Mesendoderm (in vitro differentiated cells): Measurements from ENCODE around the gene CATSPER3.

ENCODE experiments used
- DNase-seq: peaks from one replicate; pipeline ENCODE4 v3.0.0; 2013
- H2AK5ac ChIP-seq: 2 replicates; pipeline ENCODE4 v1.6.1; 2013; ENCODE audit warnings: low read length, inconsistent platforms
- H2BK120ac ChIP-seq: 2 replicates; pipeline ENCODE4 v1.6.1; 2013; ENCODE audit warnings: low read depth, mild to moderate bottlenecking, low read length, moderate library complexity, mixed read lengths
- H2BK15ac ChIP-seq: replicated peaks from 2 replicates; pipeline ENCODE4 v1.6.1; 2013; ENCODE audit warnings: low read depth, mild to moderate bottlenecking, moderate library complexity
- H2BK5ac ChIP-seq: 2 replicates; pipeline ENCODE4 v1.6.1; 2013; ENCODE audit warnings: low read length, inconsistent platforms
- H3K18ac ChIP-seq: 2 replicates; pipeline ENCODE4 v1.6.1; 2013; ENCODE audit warnings: mild to moderate bottlenecking, low read length, mixed read lengths
- H3K23ac ChIP-seq: one replicate; pipeline ENCODE4 v1.6.1; 2013; ENCODE audit warnings: low read length
- H3K27ac ChIP-seq: 2 replicates; pipeline ENCODE4 v1.5.1; 2013; ENCODE audit warnings: low read depth, mild to moderate bottlenecking, inconsistent platforms, low read length, moderate library complexity
- H3K27me3 ChIP-seq: 2 replicates; pipeline ENCODE4 v1.6.1; 2013; ENCODE audit warnings: low read length, control low read depth, mild to moderate bottlenecking, inconsistent platforms; ENCODE audit not compliant: insufficient read depth, poor library complexity
- H3K36me3 ChIP-seq: 2 replicates; pipeline ENCODE4 v1.6.1; 2013; ENCODE audit warnings: low read length, inconsistent platforms; ENCODE audit not compliant: control insufficient read depth, insufficient read depth
- H3K4ac ChIP-seq: one replicate; pipeline ENCODE4 v1.6.1; 2013; ENCODE audit warnings: low read depth, mild to moderate bottlenecking, low read length, moderate library complexity
- H3K4me1 ChIP-seq: 2 replicates; pipeline ENCODE4 v1.6.1; 2013; ENCODE audit warnings: low read depth, low read length, inconsistent platforms; ENCODE audit not compliant: control insufficient read depth
- H3K4me2 ChIP-seq: 2 replicates; pipeline ENCODE4 v1.6.1; 2013; ENCODE audit warnings: low read length
- H3K4me3 ChIP-seq: 2 replicates; pipeline ENCODE4 v1.5.1; 2013; ENCODE audit warnings: mild to moderate bottlenecking, low read length
- H3K56ac ChIP-seq: one replicate; pipeline ENCODE4 v1.6.1; 2013; ENCODE audit warnings: low read length
- H3K79me1 ChIP-seq: 2 replicates; pipeline ENCODE4 v1.6.1; 2013; ENCODE audit warnings: low read length, inconsistent platforms
- H3K79me2 ChIP-seq: 2 replicates; pipeline ENCODE4 v1.6.1; 2013; ENCODE audit warnings: mild to moderate bottlenecking, low read length; ENCODE audit not compliant: control insufficient read depth, insufficient read depth
- H3K9ac ChIP-seq: 2 replicates; pipeline ENCODE4 v1.6.1; 2013; ENCODE audit warnings: low read length, inconsistent platforms
- H4K5ac ChIP-seq: one replicate; pipeline ENCODE4 v1.6.1; 2013; ENCODE audit warnings: low read length
- H4K8ac ChIP-seq: one replicate; pipeline ENCODE4 v1.6.1; 2013; ENCODE audit warnings: low read depth, mild to moderate bottlenecking, control low read depth, low read length, moderate library complexity
- WGBS: extraction: QIAGEN DNeasy Blood & Tissue Kit; methylation state at CpG from one replicate; pipeline ENCODE4 v1.1.7; 2013; ENCODE audit warnings: low lambda C conversion rate, missing lambda C conversion rate; ENCODE audit not compliant: insufficient coverage; ENCODE audit errors: extremely low coverage; 5-methylcytosine and 5-hydroxymethylcytosine counted together

CATSPER3 gene

DNA sequence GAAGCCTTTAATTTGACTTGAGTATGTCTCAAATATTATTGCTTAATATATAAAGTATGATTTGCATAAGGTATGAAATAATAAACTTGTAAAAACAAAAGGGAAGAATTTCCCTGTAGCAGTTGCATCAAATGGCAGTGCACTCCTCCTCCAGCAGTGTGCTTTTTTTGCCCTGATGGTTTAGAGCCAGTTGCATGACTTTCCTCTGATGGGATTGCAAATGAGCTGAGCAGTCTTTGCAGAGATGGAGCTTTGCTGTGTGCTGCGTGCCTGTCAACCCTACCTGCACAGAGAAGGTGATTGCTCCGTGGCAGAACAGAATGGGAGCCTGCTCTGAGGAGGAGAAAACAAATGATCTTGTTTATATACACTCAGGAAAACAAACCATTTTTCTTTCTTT, 22.7 kb upstream of the CATSPER3 start:
- Histone ChIP-seq H3K79me2 (no peaks in the 10 kb centered on the region), H2BK5ac (no peak overlapping the region), H4K8ac (no peak overlapping the region), H3K4me3 (no peak overlapping the region), H3K9ac (no peak overlapping the region), H3K56ac (no peak overlapping the region), H3K4me1 (no peaks in the 10 kb centered on the region), H3K36me3 (no peaks in the 10 kb centered on the region), H4K5ac (no peak overlapping the region), H3K79me1 (no peaks in the 10 kb centered on the region), H3K23ac (no peak overlapping the region), H3K27me3 (no peaks in the 10 kb centered on the region), H2AK5ac (no peak overlapping the region), H3K27ac (no peak overlapping the region), H3K4me2 (no peak overlapping the region), H3K18ac (no peak overlapping the region), H2BK120ac (no peak overlapping the region), H3K4ac (no peak overlapping the region), H2BK15ac (no peak overlapping the region)
- peak; percentile 6 for DNase-seq
- WGBS, result no CpG with 5 or more reads among the region's 2 CpGs

GRCh38 chr5:134948911-134949310, 18.8 kb upstream of the CATSPER3 start:
- Histone ChIP-seq H2BK5ac (no peak overlapping the region), H4K5ac (no peak overlapping the region), H3K4me3 (no peak overlapping the region), H3K9ac (no peak overlapping the region), H2AK5ac (no peak overlapping the region), H2BK120ac (no peak overlapping the region), H3K36me3 (no peaks in the 10 kb centered on the region), H3K4me1 (no peaks in the 10 kb centered on the region), H3K79me1 (no peaks in the 10 kb centered on the region), H3K4ac (no peak overlapping the region), H3K79me2 (no peaks in the 10 kb centered on the region), H4K8ac (no peak overlapping the region), H3K27ac (no peak overlapping the region), H3K4me2 (no peak overlapping the region), H2BK15ac (no peak overlapping the region), H3K23ac (no peak overlapping the region), H3K18ac (no peak overlapping the region), H3K56ac (no peak overlapping the region), H3K27me3 (no peaks in the 10 kb centered on the region)
- DNase-seq, result no peak
- no CpG with 5 or more reads among the region's 5 CpGs for WGBS

DNA sequence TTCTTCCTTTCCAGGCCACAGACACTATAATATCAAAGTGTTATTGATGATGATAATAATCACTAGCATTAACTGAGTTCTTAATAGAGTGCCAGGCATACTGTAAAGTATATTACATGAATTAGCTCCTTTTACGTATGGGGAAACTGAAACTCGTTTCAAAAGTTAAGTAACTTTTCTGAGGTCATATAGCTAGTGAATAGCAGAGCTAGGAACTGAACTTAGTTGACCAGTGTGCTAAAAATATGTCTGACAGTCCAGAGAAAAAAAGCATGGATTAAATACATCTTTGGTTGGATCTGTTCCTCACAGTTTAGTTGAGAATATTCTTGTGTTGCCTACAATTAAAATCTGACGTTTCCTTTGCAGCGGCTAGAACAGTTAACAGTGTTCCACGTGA, 18.4 kb upstream of the CATSPER3 start:
- no peak overlapping the region for H3K27ac ChIP-seq
- no peak overlapping the region for H3K9ac ChIP-seq
- no peak overlapping the region for H3K4ac ChIP-seq
- H3K79me2 ChIP-seq, result no peaks in the 10 kb centered on the region
- H3K56ac ChIP-seq, result no peak overlapping the region
- no peak overlapping the region for H3K4me2 ChIP-seq
- H3K4me3 ChIP-seq, result no peak overlapping the region
- no peak overlapping the region for H3K23ac ChIP-seq
- H3K79me1 ChIP-seq, result no peaks in the 10 kb centered on the region
- no peaks in the 10 kb centered on the region for H3K4me1 ChIP-seq
- no peak overlapping the region for H4K5ac ChIP-seq
- no peak for DNase-seq
- no peak overlapping the region for H4K8ac ChIP-seq
- H3K18ac ChIP-seq, result no peak overlapping the region
- no peak overlapping the region for H2BK120ac ChIP-seq
- WGBS, result no CpG with 5 or more reads among the region's 5 CpGs
- no peaks in the 10 kb centered on the region for H3K27me3 ChIP-seq
- no peaks in the 10 kb centered on the region for H3K36me3 ChIP-seq
- no peak overlapping the region for H2BK5ac ChIP-seq
- no peak overlapping the region for H2BK15ac ChIP-seq
- no peak overlapping the region for H2AK5ac ChIP-seq

- no peak overlapping the region for H4K5ac ChIP-seq
Measured at GRCh38 chr5:134957920-134958608, 9.6 kb upstream of the CATSPER3 start.

DNA sequence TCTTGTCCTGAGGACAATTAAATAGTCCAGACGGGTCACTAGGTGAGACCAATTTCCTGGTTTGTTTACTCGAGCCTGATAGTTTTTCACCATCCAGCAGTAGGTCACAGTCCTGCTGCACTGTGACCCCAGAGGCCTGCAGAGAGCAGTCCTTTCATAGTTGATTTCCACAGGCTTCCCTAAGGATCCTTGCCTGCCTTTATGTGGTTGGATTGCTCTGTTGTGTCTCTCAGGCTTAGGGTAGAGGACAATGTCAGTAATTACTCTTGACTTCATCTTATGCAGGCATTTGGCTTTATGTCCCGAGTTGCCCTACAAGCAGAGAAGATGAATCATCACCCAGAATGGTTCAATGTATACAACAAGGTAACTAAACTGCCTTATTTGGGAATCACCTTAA, 9.0 kb upstream of the CATSPER3 start:
- Histone ChIP-seq H3K9ac (no peak overlapping the region), H3K4ac (no peak overlapping the region), H3K79me1 (no peaks in the 10 kb centered on the region), H2AK5ac (no peak overlapping the region), H3K4me3 (no peak overlapping the region), H2BK120ac (no peak overlapping the region), H3K27ac (no peak overlapping the region), H3K18ac (no peak overlapping the region), H3K79me2 (no peaks in the 10 kb centered on the region), H4K8ac (no peak overlapping the region), H3K4me2 (no peak overlapping the region), H2BK15ac (no peak overlapping the region), H3K36me3 (no peaks in the 10 kb centered on the region), H3K56ac (no peak overlapping the region), H3K27me3 (no peaks in the 10 kb centered on the region), H3K4me1 (no peaks in the 10 kb centered on the region), H4K5ac (no peak overlapping the region), H2BK5ac (no peak overlapping the region), H3K23ac (no peak overlapping the region)
- no CpG with 5 or more reads among the region's 3 CpGs for WGBS
- peak; percentile 85 for DNase-seq

More at GRCh38 chr5:134957920-134958608, 9.6 kb upstream of the CATSPER3 start:
- H3K18ac ChIP-seq, result no peak overlapping the region
- H3K27ac ChIP-seq, result no peak overlapping the region
- H3K9ac ChIP-seq, result no peak overlapping the region
- H2AK5ac ChIP-seq, result no peak overlapping the region
- H3K23ac ChIP-seq, result no peak overlapping the region
- no peak overlapping the region for H2BK15ac ChIP-seq
- peak; percentile 39 for DNase-seq
- no peak overlapping the region for H3K4ac ChIP-seq
- H3K4me1 ChIP-seq, result no peaks in the 10 kb centered on the region
- no peak overlapping the region for H2BK120ac ChIP-seq
- peak overlapping the region; percentile 40 for H3K56ac ChIP-seq
- H3K27me3 ChIP-seq, result no peaks in the 10 kb centered on the region
- no peaks in the 10 kb centered on the region for H3K79me2 ChIP-seq
- H4K8ac ChIP-seq, result no peak overlapping the region
- no peaks in the 10 kb centered on the region for H3K79me1 ChIP-seq
- H3K36me3 ChIP-seq, result no peaks in the 10 kb centered on the region
- no peak overlapping the region for H3K4me3 ChIP-seq
- WGBS, result no CpG with 5 or more reads among the region's 4 CpGs
- H2BK5ac ChIP-seq, result no peak overlapping the region
- no peak overlapping the region for H3K4me2 ChIP-seq

GRCh38 chr5:134963098-134963497, 4.6 kb upstream of the CATSPER3 start:
- Histone ChIP-seq H3K23ac (no peak overlapping the region), H3K27me3 (no peaks in the 10 kb centered on the region), H2BK5ac (no peak overlapping the region), H4K5ac (no peak overlapping the region), H3K36me3 (no peaks in the 10 kb centered on the region), H4K8ac (no peak overlapping the region), H3K18ac (no peak overlapping the region), H3K79me2 (no peaks in the 10 kb centered on the region), H3K4me1 (no peaks in the 10 kb centered on the region), H3K27ac (no peak overlapping the region), H3K4me3 (no peak overlapping the region), H2AK5ac (no peak overlapping the region), H3K4ac (no peak overlapping the region), H3K56ac (no peak overlapping the region), H3K4me2 (no peak overlapping the region), H3K79me1 (no peaks in the 10 kb centered on the region), H3K9ac (no peak overlapping the region), H2BK120ac (no peak overlapping the region), H2BK15ac (no peak overlapping the region)
- DNase-seq, result no peak
